HG02798 (cell line): ENCODE measurements around the gene TBCC.
"Not testable (repeated sequence)": the region's sequence is repeated elsewhere in the genome, so short reads cannot be mapped to it uniquely, and the experiment has no call there.

Source experiments
- ATAC-seq: cut with Tn5 transposase; IDR thresholded peaks from one replicate; pipeline ENCODE4 v1.9.1; 2021; ENCODE audit warnings: mild to moderate bottlenecking; ENCODE audit not compliant: unreplicated experiment, poor library complexity

The TBCC gene

GRCh38 chr6:42742116-42742894 is 3.6 kb downstream of the TBCC start:
- no peak for ATAC-seq

GRCh38 chr6:42740725-42741124 is 5.2 kb downstream of the TBCC start:
- ATAC-seq, result no peak

- ATAC-seq, result no peak
Observed at GRCh38 chr6:42735976-42736375, 9.9 kb downstream of the TBCC start.

- ATAC-seq, result not testable (repeated sequence)
Observed at GRCh38 chr6:42733867-42734481, 11.9 kb downstream of the TBCC start.

- ATAC-seq, result no peak
Observed at GRCh38 chr6:42729731-42730130, 16.2 kb downstream of the TBCC start.

- ATAC-seq, result no peak
Observed at GRCh38 chr6:42727627-42728026, 18.3 kb downstream of the TBCC start.

GRCh38 chr6:42727087-42727611 is 18.8 kb downstream of the TBCC start:
- ATAC-seq, result peak; percentile 7

GRCh38 chr6:42726485-42727086 is 19.3 kb downstream of the TBCC start:
- peak; percentile 78 for ATAC-seq

- ATAC-seq, result no peak
Observed at GRCh38 chr6:42726026-42726425, 19.9 kb downstream of the TBCC start.

GRCh38 chr6:42724825-42725224 is 21.1 kb downstream of the TBCC start:
- ATAC-seq, result no peak

- ATAC-seq, result no peak
Observed at GRCh38 chr6:42722497-42722896, 23.4 kb downstream of the TBCC start, which contains the start of gene PRPH2. TSS of gene PRPH2 (minus strand) at chr6:42722597. CDS start at chr6:42722334, 263 bp downstream.

- no peak for ATAC-seq
Observed at GRCh38 chr6:42720739-42721138, 25.2 kb downstream of the TBCC start.

- ATAC-seq, result no peak
Observed at GRCh38 chr6:42715871-42716270, 30.0 kb downstream of the TBCC start.

GRCh38 chr6:42714098-42714761 is 31.7 kb downstream of the TBCC start:
- no peak for ATAC-seq

- ATAC-seq, result no peak
Observed at GRCh38 chr6:42711930-42712329, 34.0 kb downstream of the TBCC start.

- no peak for ATAC-seq
Observed at GRCh38 chr6:42710316-42710715, 35.6 kb downstream of the TBCC start.

GRCh38 chr6:42709871-42710270 is 36.0 kb downstream of the TBCC start:
- no peak for ATAC-seq

GRCh38 chr6:42708096-42708495 is 37.8 kb downstream of the TBCC start:
- ATAC-seq, result no peak

- ATAC-seq, result no peak
Observed at GRCh38 chr6:42707595-42707994, 38.3 kb downstream of the TBCC start.

- no peak for ATAC-seq
Observed at GRCh38 chr6:42704937-42705374, 40.9 kb downstream of the TBCC start.
